Vagina (tissue), 2 donors: ENCODE results near the gene ACR. TPM values are rescaled to one million over a fixed set of nuclear protein-coding genes. Genes with fewer than 3 reads are reported as not detected.
A peak's percentile ranks its signal among the peaks of the same experiment; 100 is the strongest.

Source experiments
- DNase-seq, 2 donors: peaks; one replicate each; pipeline ENCODE4 v3.0.0-alpha.2; 2017; ENCODE audit errors: extremely low spot score in 2 of 2
- H3K27ac ChIP-seq: fragments of 200-600 bp; sonication (generic); one replicate; pipeline ENCODE4 v1.5.1; 2019
- H3K27me3 ChIP-seq: fragments of 200-600 bp; sonication (generic); one replicate; pipeline ENCODE4 v1.5.1; 2019
- H3K36me3 ChIP-seq, 2 donors: fragments of 200-600 bp; sonication (generic); one replicate each; pipeline ENCODE4 v1.5.1; 2017 to 2019
- H3K4me1 ChIP-seq: fragments of 200-600 bp; sonication (generic); one replicate; pipeline ENCODE4 v1.5.1; 2019
- H3K4me3 ChIP-seq, 2 donors: fragments of 200-600 bp; sonication (generic); 1 replicate in 1 of 2; 2 replicates in 1 of 2; pipeline ENCODE4 v1.5.1; 2016 to 2019
- H3K9me3 ChIP-seq: fragments of 200-600 bp; sonication (generic); one replicate; pipeline ENCODE4 v1.5.1; 2019
- POLR2A ChIP-seq, 2 donors: fragments of 450-650 bp; IDR thresholded peaks; one replicate each; pipeline ENCODE4 v1.6.1; 2017; ENCODE audit warnings: antibody characterized with exemption in 2 of 2, mild to moderate bottlenecking in 2 of 2, moderate library complexity in 2 of 2
- POLR2AphosphoS5 ChIP-seq, 2 donors: sonication (generic); formaldehyde crosslinking; IDR thresholded peaks; one replicate each; pipeline ENCODE4 v1.9.0; 2017; ENCODE audit warnings: antibody characterized with exemption in 2 of 2, mild to moderate bottlenecking in 2 of 2, low read depth in 1 of 2; ENCODE audit not compliant: insufficient read depth in 1 of 2
- intact Hi-C: fragments of 100-400 bp; cut with DNase I; formaldehyde crosslinking; loops from one replicate; pipeline ENCODE4 v1.15.1; 2023
- total RNA-seq: library from RNA; depleted of rRNA; stranded (reverse); fragments of >200 nt; gene quantifications from one replicate; pipeline ENCODE4 v1.2.3, GENCODE V29; 2016
- TF ChIP-seq, protein P1 (sequence below), 3 experiments: fragments of 450-650 bp in 2 of 3; fragments of 200-600 bp in 1 of 3; sonication (generic) in 1 of 3; IDR thresholded peaks; one replicate each; pipeline ENCODE4 v1.5.1; 2017 to 2019; ENCODE audit warnings: antibody characterized with exemption in 3 of 3, mild to moderate bottlenecking in 2 of 3, moderate library complexity in 2 of 3

The ACR gene
- total RNA-seq, 1 donor from 2014 or later = not detected

GRCh38 chr22:50697667-50698506 is 40.1 kb upstream of the ACR start:
- intact Hi-C loops = no loop called here
- peak overlapping the region; percentile 43 to 50 for H3K4me3 ChIP-seq
- no peak for DNase-seq

GRCh38 chr22:50698546-50698945 is 39.5 kb upstream of the ACR start:
- Histone ChIP-seq H3K4me1 (peaks cover 47% of the 10 kb centered on the region), H3K4me3 (no peak overlapping the region), H3K36me3 (no peaks in the 10 kb centered on the region), H3K9me3 (no peaks in the 10 kb centered on the region), H3K27me3 (no peaks in the 10 kb centered on the region), H3K27ac (no peak overlapping the region)
- intact Hi-C loops = no loop called here
- no peak for DNase-seq
- no peak for TF ChIP-seq POLR2A (IDR thresholded peaks at IDR 0.05)

More at GRCh38 chr22:50697667-50698506, 40.1 kb upstream of the ACR start:
- Histone ChIP-seq H3K9me3 (no peaks in the 10 kb centered on the region), H3K4me1 (peaks cover 47% of the 10 kb centered on the region), H3K36me3 (no peaks in the 10 kb centered on the region), H3K27ac (no peak overlapping the region), H3K27me3 (no peaks in the 10 kb centered on the region)
- TF ChIP-seq POLR2AphosphoS5 (IDR thresholded peaks at IDR 0.05; ENCODE audit: insufficient read depth in 1 of 2, low read depth in 1 of 2) = no peak
- TF ChIP-seq, protein P1, sequence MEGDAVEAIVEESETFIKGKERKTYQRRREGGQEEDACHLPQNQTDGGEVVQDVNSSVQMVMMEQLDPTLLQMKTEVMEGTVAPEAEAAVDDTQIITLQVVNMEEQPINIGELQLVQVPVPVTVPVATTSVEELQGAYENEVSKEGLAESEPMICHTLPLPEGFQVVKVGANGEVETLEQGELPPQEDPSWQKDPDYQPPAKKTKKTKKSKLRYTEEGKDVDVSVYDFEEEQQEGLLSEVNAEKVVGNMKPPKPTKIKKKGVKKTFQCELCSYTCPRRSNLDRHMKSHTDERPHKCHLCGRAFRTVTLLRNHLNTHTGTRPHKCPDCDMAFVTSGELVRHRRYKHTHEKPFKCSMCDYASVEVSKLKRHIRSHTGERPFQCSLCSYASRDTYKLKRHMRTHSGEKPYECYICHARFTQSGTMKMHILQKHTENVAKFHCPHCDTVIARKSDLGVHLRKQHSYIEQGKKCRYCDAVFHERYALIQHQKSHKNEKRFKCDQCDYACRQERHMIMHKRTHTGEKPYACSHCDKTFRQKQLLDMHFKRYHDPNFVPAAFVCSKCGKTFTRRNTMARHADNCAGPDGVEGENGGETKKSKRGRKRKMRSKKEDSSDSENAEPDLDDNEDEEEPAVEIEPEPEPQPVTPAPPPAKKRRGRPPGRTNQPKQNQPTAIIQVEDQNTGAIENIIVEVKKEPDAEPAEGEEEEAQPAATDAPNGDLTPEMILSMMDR (IDR thresholded peaks at IDR 0.05) = no peak
- no peak for TF ChIP-seq POLR2A (IDR thresholded peaks at IDR 0.05)

- peaks cover 47% of the 10 kb centered on the region for H3K4me1 ChIP-seq
- TF ChIP-seq POLR2AphosphoS5 (IDR thresholded peaks at IDR 0.05; ENCODE audit: insufficient read depth in 1 of 2, low read depth in 1 of 2) = no peak
- no peaks in the 10 kb centered on the region for H3K27me3 ChIP-seq
- no peaks in the 10 kb centered on the region for H3K9me3 ChIP-seq
- H3K27ac ChIP-seq = no peak overlapping the region
- H3K4me3 ChIP-seq = no peak overlapping the region
- intact Hi-C loops = no loop called here
- DNase-seq = no peak
- H3K36me3 ChIP-seq = no peaks in the 10 kb centered on the region
Measured at GRCh38 chr22:50699001-50699755, 38.8 kb upstream of the ACR start.

GRCh38 chr22:50699756-50700386 is 38.1 kb upstream of the ACR start:
- no peaks in the 10 kb centered on the region for H3K27me3 ChIP-seq
- H3K36me3 ChIP-seq = peaks cover 0 to 6% of the 10 kb centered on the region in 2 donors
- DNase-seq = no peak
- intact Hi-C loops = no loop called here
- no peaks in the 10 kb centered on the region for H3K9me3 ChIP-seq
- no peak for TF ChIP-seq POLR2AphosphoS5 (IDR thresholded peaks at IDR 0.05; ENCODE audit: insufficient read depth in 1 of 2, low read depth in 1 of 2)
- H3K4me1 ChIP-seq = peaks cover 44% of the 10 kb centered on the region
- no peak overlapping the region for H3K4me3 ChIP-seq
- H3K27ac ChIP-seq = no peak overlapping the region

GRCh38 chr22:50700387-50701075 is 37.5 kb upstream of the ACR start:
- Histone ChIP-seq H3K4me1 (peaks cover 38% of the 10 kb centered on the region), H3K27me3 (no peaks in the 10 kb centered on the region), H3K9me3 (no peaks in the 10 kb centered on the region), H3K4me3 (no peak overlapping the region), H3K27ac (no peak overlapping the region), H3K36me3 (peaks cover 0 to 6% of the 10 kb centered on the region in 2 donors)
- no peak for TF ChIP-seq POLR2AphosphoS5 (IDR thresholded peaks at IDR 0.05; ENCODE audit: insufficient read depth in 1 of 2, low read depth in 1 of 2)
- TF ChIP-seq, protein P1 (IDR thresholded peaks at IDR 0.05) = no peak
- TF ChIP-seq POLR2A (IDR thresholded peaks at IDR 0.05) = no peak
- DNase-seq = no peak
- intact Hi-C loops = no loop called here

GRCh38 chr22:50701076-50701419 is 37.0 kb upstream of the ACR start:
- Histone ChIP-seq H3K27ac (no peak overlapping the region), H3K9me3 (no peaks in the 10 kb centered on the region), H3K36me3 (peaks cover 0 to 6% of the 10 kb centered on the region in 2 donors), H3K4me3 (no peak overlapping the region), H3K27me3 (no peaks in the 10 kb centered on the region), H3K4me1 (peaks cover 38% of the 10 kb centered on the region)
- intact Hi-C loops = no loop called here
- no peak for DNase-seq
- no peak for TF ChIP-seq POLR2A (IDR thresholded peaks at IDR 0.05)
- no peak for TF ChIP-seq POLR2AphosphoS5 (IDR thresholded peaks at IDR 0.05; ENCODE audit: insufficient read depth in 1 of 2, low read depth in 1 of 2)
- TF ChIP-seq, protein P1 (IDR thresholded peaks at IDR 0.05) = no peak
